Left hindlimb (tissue), 1 donor: Measurements from ENCODE around the gene PTPRB.

Source experiments
- DNase-seq: peaks from one replicate; pipeline ENCODE4 v3.0.0-alpha.2; 2018

Gene PTPRB

DNA sequence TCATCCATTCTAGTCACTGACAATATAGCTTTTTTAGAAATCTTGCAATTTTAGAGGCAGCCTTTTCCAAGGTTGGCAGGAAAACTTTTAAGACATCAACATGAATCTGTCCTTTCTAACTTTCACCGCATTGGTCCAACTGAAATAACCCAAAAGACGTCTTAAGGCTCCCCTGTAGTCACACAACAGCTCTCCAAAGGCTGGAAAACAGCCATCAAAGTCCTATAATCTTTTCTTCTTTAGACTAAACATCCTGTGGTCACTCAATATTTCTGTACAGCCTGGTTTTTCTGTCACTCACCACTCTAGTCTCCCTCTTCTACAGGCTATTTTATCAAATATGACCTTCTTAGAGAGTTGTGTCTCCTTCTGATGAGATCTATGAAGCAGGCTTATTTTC, 4.5 kb upstream of the PTPRB start:
- no peak for DNase-seq

DNA sequence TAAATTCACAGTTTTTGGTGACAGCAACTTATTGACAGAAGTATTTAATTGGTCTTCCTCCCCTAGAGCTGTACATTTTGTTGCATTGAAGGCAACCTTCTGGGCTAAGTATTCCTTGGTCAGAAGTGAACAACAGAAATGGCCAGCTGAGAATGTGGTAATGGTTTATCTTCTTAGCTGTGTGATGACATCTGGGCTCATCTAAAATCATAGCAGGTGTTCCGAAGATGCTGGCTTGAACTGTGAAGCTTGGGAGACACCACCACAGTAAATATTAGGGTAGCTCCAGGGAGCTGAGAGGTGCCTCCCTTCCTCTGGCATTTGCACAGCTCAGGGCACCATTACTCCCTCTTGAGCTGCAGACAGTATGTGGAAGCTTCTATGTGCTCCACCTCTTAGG, 3.7 kb upstream of the PTPRB start:
- DNase-seq: no peak

- DNase-seq: no peak
Measured at GRCh38 chr12:70639535-70639934, 2.3 kb upstream of the PTPRB start.

GRCh38 chr12:70638639-70639360, 1.6 kb upstream of the PTPRB start:
- no peak for DNase-seq

GRCh38 chr12:70635755-70636154, 1.5 kb downstream of the PTPRB start:
- no peak for DNase-seq

DNA sequence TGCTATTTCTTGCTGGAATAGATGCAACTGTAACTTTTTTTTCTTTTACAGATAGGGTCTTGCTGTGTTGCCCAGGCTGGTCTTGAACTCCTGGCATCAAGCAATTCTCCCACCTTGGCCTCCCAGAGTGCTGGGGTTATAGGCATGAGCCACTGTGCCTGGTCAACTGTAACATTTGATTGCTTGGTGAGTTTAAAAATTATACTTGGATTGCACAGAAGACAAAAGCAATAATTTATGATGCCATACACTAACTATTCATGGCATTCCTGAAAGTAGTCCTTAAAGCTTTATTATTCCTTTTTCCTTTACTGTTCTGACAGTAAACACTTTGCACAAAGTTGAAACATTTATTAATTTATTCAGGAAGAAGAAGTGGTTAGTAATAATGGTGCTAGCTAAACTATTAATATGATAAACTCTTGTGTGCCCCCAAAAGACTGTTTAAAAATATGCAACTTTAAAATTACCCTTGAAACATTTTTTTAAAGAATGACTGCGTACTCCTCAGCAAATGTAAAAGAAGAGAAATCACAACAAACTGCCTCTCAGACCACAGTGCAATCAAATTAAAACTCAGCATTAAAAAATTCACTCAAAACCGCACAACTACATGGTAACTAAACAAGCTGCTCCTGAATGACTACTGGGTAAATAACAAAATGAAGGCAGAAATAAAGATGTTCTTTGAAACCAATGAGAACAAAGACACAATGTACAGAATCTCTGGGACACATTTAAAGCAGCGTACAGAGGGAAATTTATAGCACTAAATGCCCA, 8.3 kb downstream of the PTPRB start:
- no peak for DNase-seq

GRCh38 chr12:70627677-70628076, 9.6 kb downstream of the PTPRB start:
- no peak for DNase-seq

- DNase-seq: no peak
Measured at GRCh38 chr12:70626180-70626579, 11.0 kb downstream of the PTPRB start.

GRCh38 chr12:70619471-70620152, 17.6 kb downstream of the PTPRB start:
- DNase-seq: no peak

DNA sequence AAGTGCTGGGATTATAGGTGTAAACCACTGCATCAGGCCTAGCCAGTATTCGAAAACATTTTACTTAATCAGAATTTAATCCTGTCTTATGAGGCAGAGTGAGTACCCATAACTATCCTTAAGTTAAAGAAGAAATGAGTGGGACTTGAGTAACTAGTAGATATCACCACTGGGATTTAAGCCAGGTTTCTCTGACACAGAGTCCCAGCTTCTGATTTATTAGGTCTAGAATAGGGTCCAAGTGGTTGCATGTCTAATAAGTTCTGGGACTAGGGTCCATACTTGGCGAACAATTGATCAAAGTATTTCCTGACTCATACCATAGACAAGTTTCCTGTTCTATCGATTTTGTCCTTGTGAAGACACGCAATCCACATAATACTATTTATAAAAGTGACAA, 18.9 kb downstream of the PTPRB start:
- DNase-seq: no peak

- DNase-seq: no peak
Measured at GRCh38 chr12:70617450-70617849, 19.8 kb downstream of the PTPRB start.

DNA sequence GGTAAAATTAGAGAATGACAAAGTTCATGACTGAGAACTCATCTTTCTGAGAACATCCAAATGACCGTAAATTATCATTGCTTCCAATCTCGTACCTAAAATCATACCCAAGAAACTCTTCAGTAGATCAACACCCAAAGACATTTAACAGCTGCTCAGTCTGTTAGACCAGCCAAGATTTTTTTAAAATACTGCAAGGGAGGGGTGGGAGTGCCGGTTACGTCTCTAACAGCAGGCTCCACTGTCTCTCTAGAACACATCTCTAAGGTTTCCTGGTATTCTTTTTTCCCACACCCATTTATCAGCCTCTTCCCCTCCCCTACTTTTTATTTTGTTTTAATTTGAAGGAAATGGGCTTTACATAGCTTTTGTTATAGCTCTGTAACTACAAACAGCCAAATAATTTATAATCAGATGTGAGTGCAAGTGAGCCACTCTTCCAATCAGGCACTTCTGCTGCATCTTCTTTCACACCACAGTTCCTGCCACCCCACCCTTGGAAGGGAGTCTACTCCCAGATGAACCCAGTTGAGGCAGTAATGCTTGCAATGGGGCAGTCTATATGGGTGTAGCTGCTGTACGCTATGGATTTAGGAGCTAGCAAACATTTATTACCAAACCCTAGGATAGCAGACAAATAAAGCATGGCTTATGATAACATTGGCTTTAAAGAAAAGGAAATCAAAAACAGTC, 21.9 kb downstream of the PTPRB start:
- no peak for DNase-seq

- DNase-seq: peak; percentile 43
Measured at GRCh38 chr12:70609739-70610491, 27.3 kb downstream of the PTPRB start.

- no peak for DNase-seq
Measured at GRCh38 chr12:70609203-70609602, 28.0 kb downstream of the PTPRB start.

GRCh38 chr12:70608184-70608583, 29.0 kb downstream of the PTPRB start:
- no peak for DNase-seq

DNA sequence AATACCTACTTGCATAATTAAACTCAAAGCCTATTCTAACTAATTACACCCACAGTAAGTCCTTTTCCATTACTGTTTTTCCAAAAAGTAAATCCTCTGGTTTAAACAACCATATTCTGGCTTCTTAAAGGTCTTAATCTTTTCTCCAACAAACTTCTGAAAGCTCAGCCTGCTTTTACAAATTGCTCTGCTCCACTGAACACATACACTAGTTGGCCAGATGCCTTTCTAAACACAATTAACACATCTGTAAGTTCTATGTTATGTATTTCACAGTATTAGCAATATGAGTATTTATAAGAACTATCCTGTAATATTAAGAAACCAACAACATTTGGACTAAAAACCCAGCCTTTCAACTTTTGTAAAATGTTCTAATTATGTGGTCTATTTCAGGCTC, 30.1 kb downstream of the PTPRB start:
- DNase-seq: no peak

- no peak for DNase-seq
Measured at GRCh38 chr12:70605976-70606375, 31.3 kb downstream of the PTPRB start.

DNA sequence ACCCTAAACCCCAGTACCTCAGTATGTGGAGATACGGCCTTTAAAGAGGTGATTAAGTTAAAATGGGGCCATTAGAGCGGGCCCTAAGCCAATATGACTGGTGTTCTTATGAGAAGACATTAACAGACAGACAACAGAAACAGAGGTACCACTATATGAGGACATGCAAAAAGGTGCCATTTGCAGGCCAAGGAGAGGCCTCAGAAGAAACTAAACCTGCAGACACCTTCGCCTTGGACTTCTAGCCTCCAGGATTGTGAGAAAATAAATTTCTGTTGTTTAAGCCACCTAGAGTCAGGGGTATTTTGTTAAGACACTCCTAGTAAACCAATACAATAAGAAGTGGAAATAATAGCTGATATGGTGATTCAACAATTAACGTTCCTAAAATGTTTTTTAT, 32.6 kb downstream of the PTPRB start:
- no peak for DNase-seq

DNA sequence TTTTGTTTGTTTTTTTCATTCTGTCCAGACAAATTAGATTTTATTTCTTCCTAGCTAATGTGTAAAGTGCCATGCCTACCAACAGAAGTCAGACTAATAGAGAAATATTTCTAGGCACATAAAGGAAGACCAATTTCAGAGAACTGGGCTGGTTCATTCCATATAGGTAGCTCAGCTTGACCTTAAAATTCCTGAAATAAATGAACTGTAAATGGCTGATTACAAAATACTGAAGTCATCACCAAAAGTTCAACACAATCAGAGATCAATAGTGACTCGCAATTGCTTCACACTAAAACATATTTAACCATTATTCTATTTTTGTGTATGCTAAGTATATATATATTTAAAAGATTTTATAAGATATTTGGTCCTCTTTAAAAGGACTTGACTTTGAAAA, 34.2 kb downstream of the PTPRB start:
- DNase-seq: no peak

- DNase-seq: no peak
Measured at GRCh38 chr12:70598467-70599193, 38.6 kb downstream of the PTPRB start.

DNA sequence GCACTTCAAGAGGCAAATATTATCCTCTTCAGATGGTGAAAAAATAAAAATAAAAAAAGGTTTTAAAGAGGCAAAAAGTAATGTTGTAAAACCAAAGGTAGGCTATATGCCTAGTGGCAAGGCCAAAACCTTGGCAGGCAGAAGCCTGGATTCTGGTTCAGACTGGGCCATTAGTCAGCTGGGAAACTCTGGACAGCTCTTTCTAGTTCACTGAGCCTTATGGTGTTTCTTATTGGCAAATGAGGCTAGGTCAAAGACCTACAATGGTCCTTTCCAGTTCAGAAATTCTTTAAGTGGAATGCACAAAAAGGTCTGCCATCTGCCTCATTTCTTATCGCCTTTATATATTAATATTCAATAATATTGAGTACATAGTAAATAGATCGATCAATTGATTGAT, 44.6 kb downstream of the PTPRB start:
- DNase-seq: no peak
